Activated CD4-positive, alpha-beta T cell treated with anti-CD3 and anti-CD28 coated beads for 48 hours (primary cell): ENCODE data around the gene PCYT2.
A peak's percentile ranks its signal among the peaks of the same experiment; 100 is the strongest.
"Not testable (repeated sequence)": the region's sequence is repeated elsewhere in the genome, so short reads cannot be mapped to it uniquely, and the experiment has no call there.

Experiments
- DNase-seq: peaks from one replicate; pipeline ENCODE4 v3.0.0-alpha.2; 2020

Gene PCYT2

GRCh38 chr17:81927152-81927652, 16.0 kb upstream of the PCYT2 start:
- no peak for DNase-seq

DNA sequence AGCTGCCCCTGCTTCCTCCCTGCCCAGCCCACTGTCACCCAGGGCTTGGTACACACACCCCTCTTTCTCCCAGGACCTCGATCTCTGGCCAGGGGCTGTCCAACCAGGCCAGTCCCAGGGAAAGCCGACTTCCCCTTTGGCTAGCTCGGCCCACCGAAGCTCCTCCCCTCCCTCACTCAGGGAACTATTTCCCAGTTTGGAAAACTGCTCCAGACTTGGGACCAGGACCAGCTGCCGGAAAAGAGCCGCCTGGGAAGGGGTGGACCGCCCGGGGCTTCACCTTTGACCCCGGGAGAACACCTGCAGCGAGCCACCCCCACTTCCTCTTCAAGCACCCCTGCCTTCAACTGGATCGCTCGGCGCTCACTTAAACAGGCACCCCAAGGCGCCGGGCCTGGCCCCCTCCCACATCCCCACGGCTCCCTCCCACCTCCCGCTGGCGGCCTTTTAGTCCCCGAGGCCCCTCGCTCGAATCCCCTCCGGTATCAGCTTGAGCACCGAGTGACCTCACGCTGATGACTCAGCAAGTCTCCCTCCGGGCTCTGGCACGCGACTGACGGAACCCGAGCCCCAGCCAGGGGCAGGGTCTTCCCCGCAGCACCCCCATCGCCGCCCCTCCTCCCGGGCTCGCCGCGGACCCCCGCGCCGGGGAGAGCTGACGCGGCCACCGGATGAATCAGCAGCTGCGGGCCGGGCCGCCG, 15.4 kb upstream of the PCYT2 start:
- DNase-seq = peak; percentile 78

- no peak for DNase-seq
These were observed 14.8 kb upstream of the PCYT2 start for GRCh38 chr17:81925860-81926450.

- peak; percentile 51 for DNase-seq
These were observed 13.6 kb upstream of the PCYT2 start for GRCh38 chr17:81924557-81925532.

DNA sequence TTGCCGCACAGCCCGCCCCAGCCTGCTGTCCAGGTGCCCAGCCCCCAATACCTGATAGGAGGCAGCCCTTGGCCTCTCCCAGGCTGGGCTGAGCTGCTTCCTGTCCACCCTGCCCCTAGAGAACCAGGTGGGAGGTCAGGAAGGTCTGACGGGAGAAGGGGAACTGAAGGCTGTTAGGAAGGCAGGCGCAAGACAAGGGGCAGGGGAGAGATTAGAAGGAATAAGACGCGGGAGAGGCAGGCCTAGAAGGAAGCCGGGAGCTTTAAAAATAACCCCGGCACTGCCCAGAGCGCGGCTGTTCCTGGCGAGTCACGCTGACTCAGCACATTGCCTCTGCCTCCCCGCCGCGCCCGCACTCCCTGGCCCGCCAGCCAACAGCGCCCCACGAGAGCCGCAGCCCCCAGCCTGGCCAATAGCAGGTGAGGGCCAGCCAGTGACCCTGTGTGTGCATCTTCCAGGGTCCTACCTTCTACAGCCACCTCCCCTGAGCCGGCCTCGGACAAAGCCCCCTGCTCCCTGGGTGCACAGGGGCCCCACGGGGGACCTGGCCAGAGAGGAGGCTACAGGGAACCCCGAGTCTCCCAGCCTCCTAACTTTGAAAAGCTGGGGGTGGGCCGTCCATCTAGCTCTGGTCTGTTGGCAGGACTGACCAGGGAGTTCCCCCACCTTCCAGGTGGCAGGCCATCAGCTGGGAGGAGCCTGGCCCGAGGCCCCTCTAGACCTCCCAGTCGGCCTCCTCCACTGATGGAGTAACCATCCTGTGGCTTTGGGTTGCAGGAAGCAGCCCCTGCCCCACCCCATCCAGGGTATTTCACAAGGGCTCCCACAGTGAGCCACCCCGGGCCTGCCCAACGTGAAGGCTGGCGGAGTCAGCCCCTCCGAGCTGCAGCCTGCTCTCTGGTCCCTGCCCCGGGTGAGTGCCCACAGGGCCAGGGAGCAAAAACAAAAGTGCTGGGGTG, 12.4 kb upstream of the PCYT2 start:
- no peak for DNase-seq

DNA sequence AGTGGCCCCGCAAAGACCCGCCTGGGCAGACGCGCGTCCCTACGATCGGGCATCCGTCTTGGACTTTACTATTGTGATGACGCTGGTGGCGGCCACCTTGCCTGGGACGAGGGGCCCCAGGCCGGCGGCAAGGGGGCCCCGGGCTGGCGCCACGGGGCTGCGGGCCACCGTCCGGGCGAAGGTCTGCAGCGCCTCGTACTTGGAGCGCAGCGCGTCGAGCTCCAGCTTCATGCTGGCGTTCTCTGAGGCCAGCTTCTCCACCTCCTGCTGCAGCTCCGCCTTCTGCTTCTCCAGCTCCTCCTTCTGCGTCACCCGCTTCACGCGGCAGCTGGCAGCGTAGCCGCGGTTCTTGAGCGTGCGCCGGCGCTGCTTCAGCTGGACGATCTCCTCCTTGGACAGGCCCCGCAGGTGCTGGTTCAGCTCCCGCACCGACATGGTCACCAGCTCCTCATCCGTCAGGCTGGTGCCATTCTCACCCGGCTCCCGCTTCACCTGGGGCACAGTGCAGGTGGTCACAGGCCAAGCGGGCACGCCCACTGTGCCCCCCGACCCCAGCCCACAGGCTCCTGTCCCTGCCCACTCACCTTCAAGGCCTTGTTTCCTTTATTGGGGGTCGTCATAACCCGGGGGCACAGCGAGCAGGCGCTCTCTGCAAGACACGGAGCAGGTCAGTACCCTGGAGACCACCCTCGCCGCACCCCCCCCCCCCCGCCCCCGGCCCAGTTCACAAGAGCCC, 11.5 kb upstream of the PCYT2 start:
- DNase-seq = no peak

DNA sequence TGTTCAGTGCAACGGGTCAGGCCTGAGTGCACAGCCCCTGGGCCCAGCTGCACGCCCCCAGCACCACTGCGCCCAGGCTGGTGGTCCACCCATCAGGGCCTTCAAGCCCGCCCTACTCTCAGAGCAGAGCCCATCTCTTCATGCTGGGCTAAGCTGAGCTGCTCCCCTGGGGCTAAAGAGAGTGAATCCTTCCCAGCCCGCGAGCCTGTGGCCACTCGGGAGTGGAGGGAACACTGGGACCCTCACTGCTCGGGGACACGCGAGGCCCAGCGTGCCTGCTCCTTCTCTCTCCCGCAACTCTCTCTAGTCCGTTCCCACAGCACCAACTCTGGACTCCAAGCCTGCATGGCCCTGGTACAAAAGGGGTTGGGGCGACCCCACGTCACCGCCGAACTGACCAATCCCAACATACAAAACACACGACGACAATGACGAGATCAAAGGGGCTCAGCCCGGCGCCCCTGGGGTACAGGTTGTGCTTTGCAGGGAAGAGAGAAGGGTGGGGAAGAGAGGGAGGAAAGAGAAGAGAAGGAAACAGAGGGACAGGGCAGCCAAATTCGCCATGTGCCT, 10.9 kb upstream of the PCYT2 start:
- no peak for DNase-seq

DNA sequence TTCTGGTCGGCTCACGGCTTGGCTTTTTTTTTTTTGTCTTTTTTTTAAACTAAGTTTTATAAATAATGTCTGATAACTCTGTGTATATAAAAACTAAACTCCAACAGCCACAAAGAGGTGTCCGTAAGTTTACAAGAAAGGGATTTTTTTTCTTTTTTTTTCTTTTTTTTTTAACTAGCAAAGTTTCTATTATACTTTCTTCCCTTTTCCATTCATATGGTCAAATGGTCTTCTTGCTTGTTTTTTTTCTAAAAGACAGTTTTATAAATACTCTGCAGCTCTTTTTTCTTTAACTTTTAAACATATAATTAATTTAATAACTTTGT, 10.3 kb upstream of the PCYT2 start:
- DNase-seq = no peak

DNA sequence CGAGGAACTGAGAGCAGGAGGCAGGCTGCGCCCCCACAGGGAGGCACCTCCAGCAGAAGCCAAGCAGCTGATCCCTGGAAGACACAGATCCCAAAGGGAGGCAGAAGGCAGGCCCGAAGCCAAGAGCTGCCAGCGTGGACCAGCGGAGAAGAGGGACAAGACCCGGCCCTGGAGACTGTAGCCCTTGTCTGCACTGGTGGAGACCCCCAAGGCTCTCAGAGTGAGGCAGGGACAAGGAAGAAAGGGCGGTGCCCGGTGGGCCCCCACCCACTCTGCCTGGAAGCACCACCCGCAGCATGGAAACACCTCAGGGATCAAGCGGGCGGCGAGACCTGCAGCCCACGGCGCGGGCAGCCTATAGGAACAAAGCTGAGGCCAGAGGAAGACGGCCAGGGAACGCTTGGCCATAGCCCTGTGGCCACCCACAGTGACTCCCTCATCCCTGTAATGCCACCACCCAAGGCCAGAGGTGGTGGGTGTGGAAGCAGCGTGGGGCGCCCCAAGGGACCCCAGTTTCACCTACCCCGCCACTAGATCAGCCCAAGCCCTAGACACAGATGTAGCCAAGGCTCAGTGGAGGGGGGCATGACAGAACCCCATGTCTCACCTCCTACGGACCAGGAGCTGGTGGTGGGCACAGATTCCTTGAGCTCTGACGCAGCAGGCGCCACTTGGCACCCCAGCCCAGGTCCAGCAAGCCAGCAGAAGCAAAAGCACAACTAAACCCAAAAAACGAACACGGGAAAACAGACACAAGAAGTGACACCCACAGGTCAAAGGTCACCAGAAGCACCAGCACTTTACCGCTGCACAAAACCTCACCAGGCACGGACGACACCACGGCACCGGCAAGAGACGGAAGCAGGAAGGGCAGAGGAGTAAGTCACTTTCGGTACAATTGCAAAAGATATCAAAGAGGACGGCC, 9.7 kb upstream of the PCYT2 start:
- no peak for DNase-seq

- no peak for DNase-seq
These were observed 7.8 kb upstream of the PCYT2 start for GRCh38 chr17:81918832-81919545.

GRCh38 chr17:81918333-81918669, 7.1 kb upstream of the PCYT2 start:
- DNase-seq = not testable (repeated sequence)

DNA sequence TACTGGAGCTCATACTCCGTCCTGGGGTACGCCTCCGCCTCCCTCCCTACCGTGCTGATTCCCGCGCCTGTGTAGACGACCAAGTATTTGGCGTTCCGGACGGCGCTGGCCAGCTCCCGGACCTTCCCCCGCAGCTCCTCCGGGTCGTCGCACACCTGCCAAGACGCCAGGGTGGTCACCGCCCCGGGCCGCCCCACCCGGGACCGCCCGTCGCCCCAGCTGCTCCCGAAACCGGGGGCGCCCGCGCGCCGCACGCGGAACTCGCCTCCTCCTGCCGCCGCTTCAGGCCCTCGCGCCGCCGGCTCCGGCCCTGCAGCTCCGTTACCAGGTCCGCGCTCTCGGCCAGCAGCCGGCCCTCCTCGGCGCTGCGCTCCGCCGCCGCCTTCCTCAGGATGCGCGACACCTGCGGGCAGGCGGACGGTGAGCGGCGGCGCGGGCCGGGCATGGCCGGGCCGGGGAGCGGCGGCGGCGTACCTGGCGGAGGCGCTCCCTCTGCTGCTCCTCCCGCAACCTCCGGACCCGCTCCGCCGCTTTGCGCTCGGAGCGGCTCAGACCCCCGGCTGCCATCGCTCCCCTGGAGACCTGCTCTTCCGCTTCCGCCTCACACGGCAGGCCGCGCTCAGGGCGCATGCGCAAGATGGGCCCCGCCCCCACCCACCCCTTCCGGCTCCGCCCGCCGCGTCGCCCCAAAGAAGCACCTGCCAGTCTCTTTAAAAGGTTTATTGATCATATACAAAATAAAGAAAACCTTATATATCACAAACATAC, 6.5 kb upstream of the PCYT2 start, which contains the start of gene SIRT7:
TSS of gene SIRT7 (minus strand) at position 612 of the 768 bp plus-strand sequence. CDS start at position 567, 45 bp downstream.
- peak; percentile 85 for DNase-seq

DNA sequence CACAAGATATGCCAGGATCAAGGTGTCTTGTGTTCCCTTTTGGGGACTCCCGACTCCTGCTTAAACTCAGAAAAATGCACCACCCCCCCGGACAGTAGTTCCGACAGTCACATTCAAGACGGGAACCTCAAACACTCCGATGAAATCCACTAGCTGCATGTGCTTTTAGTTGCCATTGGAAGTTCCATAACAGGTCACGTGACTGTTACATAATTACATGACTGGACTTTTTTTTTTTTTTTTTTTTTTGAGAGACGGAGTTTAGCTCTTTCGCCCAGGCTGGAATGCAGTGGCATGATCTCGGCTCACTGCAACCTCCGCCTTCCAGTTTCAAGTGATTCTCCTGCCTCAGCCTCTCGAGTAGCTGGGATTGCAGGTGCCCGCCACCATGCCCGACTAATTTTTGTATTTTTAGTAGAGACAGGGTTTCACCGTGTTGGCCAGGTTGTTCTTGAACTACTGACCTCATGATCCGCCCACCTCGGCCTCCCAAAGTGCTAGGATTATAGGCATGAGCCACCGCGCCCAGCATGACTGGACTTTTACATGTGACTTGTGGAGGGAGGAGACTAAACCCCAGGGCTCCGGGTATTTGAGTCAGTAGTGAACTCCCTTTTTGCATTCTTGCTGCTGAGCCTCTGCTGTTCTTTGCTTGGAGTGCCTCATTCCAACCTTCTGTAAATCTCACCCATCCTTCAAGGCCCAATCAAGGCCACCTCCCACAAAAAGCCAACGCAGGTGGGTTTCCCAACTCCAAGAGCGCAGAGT, 5.2 kb upstream of the PCYT2 start:
- peak; percentile 42 for DNase-seq

DNA sequence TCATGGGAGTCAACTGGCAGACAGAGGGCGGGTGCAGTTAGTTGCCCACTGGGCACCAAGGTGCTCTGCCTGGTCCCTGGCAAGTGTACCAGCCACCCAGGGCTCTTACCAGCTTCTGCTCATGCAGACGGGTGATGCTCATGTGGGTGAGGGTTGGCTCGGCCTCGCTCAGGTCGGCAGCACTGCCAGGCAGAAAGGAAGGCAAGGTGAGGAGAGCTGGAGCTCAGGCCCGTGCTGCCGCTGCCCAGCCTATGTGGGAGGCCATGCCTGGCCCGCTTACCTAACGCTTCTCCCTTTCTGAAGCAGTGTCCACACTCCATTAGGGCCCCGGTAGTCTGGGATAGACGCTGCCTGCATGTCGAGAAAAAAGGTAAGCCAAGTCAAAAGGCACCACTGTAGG, 4.1 kb upstream of the PCYT2 start:
- no peak for DNase-seq

DNA sequence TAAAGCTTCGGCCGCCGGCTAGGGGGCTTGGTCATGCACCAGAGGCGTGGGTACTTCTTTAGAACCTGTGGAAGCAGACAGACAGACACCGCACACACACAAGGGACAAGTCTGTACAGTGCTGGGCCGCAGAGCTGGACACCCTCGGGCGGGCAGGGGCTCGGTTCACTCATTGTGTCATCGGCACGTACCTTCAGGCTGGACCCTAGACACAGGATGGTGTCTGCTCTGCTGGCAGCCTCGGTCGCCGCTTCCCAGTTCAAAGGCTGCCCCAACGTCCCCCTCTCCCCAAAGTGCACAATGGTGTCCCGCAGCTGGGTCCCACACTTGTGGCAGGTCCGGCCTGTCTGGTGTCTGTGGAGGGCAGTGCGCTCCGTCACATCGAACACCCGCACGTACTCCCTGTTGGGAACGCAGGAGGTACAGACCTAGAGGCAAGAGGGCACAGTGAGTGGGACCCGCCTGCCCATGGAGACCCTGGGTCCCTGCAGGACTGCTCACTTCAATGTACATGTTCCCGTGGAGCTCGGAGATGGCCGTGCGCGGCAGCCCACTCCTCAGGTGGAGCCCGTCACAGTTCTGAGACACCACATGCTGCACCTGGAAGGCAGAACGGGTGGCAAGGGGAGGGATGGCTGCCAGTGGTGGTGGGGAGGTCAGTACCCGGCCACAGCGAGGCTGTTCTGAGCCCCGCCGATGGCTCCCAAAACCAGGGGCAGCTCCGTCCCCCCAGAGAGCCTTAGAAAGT, 3.1 kb upstream of the PCYT2 start:
- no peak for DNase-seq

DNA sequence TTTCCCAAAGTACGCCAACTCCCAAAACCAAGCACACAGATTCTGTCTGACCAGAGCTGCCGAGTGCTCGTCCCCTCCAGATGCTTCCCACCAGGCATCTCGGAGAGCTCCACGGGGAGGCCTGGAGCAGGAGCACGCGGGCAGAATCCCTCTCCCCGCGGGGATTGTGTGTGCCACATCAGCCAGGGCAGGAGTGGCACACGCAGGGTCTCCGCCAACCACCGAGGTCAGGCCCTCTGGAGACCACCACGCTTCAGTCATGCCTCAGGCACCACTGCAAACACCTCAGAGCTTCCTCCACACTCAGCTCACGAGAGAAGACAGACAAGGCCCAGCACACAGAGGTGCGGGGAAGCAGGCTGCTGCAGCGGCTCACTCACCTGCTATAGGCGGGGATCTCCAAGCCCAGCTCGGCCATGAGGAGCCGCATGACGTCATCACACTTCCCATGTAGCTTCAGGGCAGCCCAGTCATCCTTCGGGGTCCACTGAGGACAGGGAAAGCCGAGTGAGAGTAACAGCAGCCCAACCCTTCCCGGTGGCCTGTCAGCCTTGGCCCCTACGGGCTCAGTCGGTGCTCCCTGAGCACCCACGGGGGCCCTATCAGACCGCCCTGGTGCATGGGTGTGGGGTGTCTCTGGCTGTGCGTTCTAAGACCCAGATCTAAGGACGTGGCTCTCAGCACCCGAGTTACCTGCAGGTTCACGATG, 2.3 kb upstream of the PCYT2 start:
- no peak for DNase-seq
